H9 (cell line): ENCODE data around the gene ZNF628. TPM values are rescaled to one million over a fixed set of nuclear protein-coding genes. Genes with fewer than 3 reads are reported as not detected.

Experiments used
- DNase-seq: peaks from one replicate; pipeline ENCODE4 v3.0.0-alpha.2; 2017
- H2AFZ ChIP-seq: one replicate; pipeline ENCODE4 v1.6.1; 2013; ENCODE audit warnings: mild to moderate bottlenecking, low read length, control low read depth, moderate library complexity
- H2AK5ac ChIP-seq: 2 replicates; pipeline ENCODE4 v1.6.1; 2013; ENCODE audit warnings: low read length, control low read depth, mixed read lengths; ENCODE audit not compliant: insufficient read length
- H2BK120ac ChIP-seq: one replicate; pipeline ENCODE4 v1.6.1; 2013; ENCODE audit warnings: low read depth, mild to moderate bottlenecking, low read length, control low read depth, inconsistent platforms; ENCODE audit not compliant: poor library complexity, severe bottlenecking
- H2BK12ac ChIP-seq: 2 replicates; pipeline ENCODE4 v1.6.1; 2013; ENCODE audit warnings: low read length, control low read depth, mixed read lengths, low read depth; ENCODE audit not compliant: insufficient read length
- H2BK15ac ChIP-seq: 2 replicates; pipeline ENCODE4 v1.6.1; 2013; ENCODE audit warnings: low read depth, low read length, control low read depth
- H2BK20ac ChIP-seq: one replicate; pipeline ENCODE4 v1.6.1; 2013; ENCODE audit warnings: low read depth, mild to moderate bottlenecking, low read length, control low read depth, inconsistent platforms; ENCODE audit not compliant: poor library complexity, severe bottlenecking
- H2BK5ac ChIP-seq: 2 replicates; pipeline ENCODE4 v1.6.1; 2013; ENCODE audit warnings: low read length, control low read depth, mixed read lengths; ENCODE audit not compliant: insufficient read length
- H3K14ac ChIP-seq: 2 replicates; pipeline ENCODE4 v1.6.1; 2013; ENCODE audit warnings: low read length, control low read depth; ENCODE audit not compliant: insufficient read depth
- H3K18ac ChIP-seq: 2 replicates; pipeline ENCODE4 v1.6.1; 2013; ENCODE audit warnings: low read depth, mild to moderate bottlenecking, mixed read lengths, low read length, control low read depth; ENCODE audit not compliant: insufficient read length
- H3K23ac ChIP-seq: 2 replicates; pipeline ENCODE4 v1.6.1; 2013; ENCODE audit warnings: low read length, control low read depth, mixed read lengths, low read depth; ENCODE audit not compliant: insufficient read length
- H3K23me2 ChIP-seq: 2 replicates; pipeline ENCODE4 v1.6.1; 2013; ENCODE audit warnings: low read depth, mild to moderate bottlenecking, mixed read lengths, low read length, control low read depth; ENCODE audit not compliant: insufficient read length, poor library complexity, severe bottlenecking
- H3K27ac ChIP-seq: 2 replicates; pipeline ENCODE4 v1.5.1; 2013; ENCODE audit warnings: low read length, control low read depth, mixed read lengths, low read depth; ENCODE audit not compliant: insufficient read length
- H3K27me3 ChIP-seq: 2 replicates; pipeline ENCODE4 v1.6.1; 2013; ENCODE audit warnings: low read length, control low read depth, inconsistent platforms; ENCODE audit not compliant: insufficient read depth
- H3K4ac ChIP-seq: 2 replicates; pipeline ENCODE4 v1.6.1; 2013; ENCODE audit warnings: low read depth, mild to moderate bottlenecking, control low read depth, inconsistent platforms, low read length, moderate library complexity
- H3K4me1 ChIP-seq: 2 replicates; pipeline ENCODE4 v1.6.1; 2013; ENCODE audit warnings: low read length, control low read depth, inconsistent platforms; ENCODE audit not compliant: insufficient read depth
- H3K4me2 ChIP-seq: 2 replicates; pipeline ENCODE4 v1.6.1; 2013; ENCODE audit warnings: low read length, control low read depth, mixed read lengths; ENCODE audit not compliant: insufficient read length, insufficient read depth
- H3K56ac ChIP-seq: 2 replicates; pipeline ENCODE4 v1.6.1; 2013; ENCODE audit warnings: low read depth, mild to moderate bottlenecking, mixed read lengths, low read length, control low read depth; ENCODE audit not compliant: insufficient read length
- H3K79me1 ChIP-seq: 2 replicates; pipeline ENCODE4 v1.6.1; 2013; ENCODE audit warnings: low read depth, mild to moderate bottlenecking, moderate library complexity, low read length, control low read depth, inconsistent platforms; ENCODE audit not compliant: insufficient read depth, poor library complexity, severe bottlenecking
- H3K79me2 ChIP-seq: 2 replicates; pipeline ENCODE4 v1.6.1; 2013; ENCODE audit warnings: low read length, control low read depth, inconsistent platforms; ENCODE audit not compliant: insufficient read depth
- H3K9ac ChIP-seq: 2 replicates; pipeline ENCODE4 v1.6.1; 2013; ENCODE audit warnings: low read length, control low read depth, mixed read lengths; ENCODE audit not compliant: insufficient read length; ENCODE audit errors: extremely low read depth
- H3K9me3 ChIP-seq: one replicate; pipeline ENCODE4 v1.6.1; 2013; ENCODE audit warnings: low read depth, low read length, inconsistent platforms; ENCODE audit not compliant: control insufficient read depth
- H3T11ph ChIP-seq: one replicate; pipeline ENCODE4 v1.6.1; 2013; ENCODE audit warnings: mild to moderate bottlenecking, low read length, control low read depth, inconsistent platforms
- H4K20me1 ChIP-seq: one replicate; pipeline ENCODE4 v1.6.1; 2013; ENCODE audit not compliant: control insufficient read depth, insufficient read length, insufficient read depth
- H4K5ac ChIP-seq: 2 replicates; pipeline ENCODE4 v1.6.1; 2013; ENCODE audit warnings: low read depth, mild to moderate bottlenecking, mixed read lengths, low read length, control low read depth; ENCODE audit not compliant: insufficient read length
- H4K8ac ChIP-seq: replicated peaks from 2 replicates; pipeline ENCODE4 v1.6.1; 2013; ENCODE audit warnings: low read length, control low read depth, mixed read lengths, low read depth; ENCODE audit not compliant: insufficient read length
- H4K91ac ChIP-seq: 2 replicates; pipeline ENCODE4 v1.6.1; 2013; ENCODE audit warnings: low read depth, mild to moderate bottlenecking, moderate library complexity, mixed read lengths, low read length, control low read depth; ENCODE audit not compliant: insufficient read length
- H3K27ac Mint-ChIP-seq, 3 experiments: 2 replicates in 2 of 3; 3 replicates in 1 of 3; pipeline ENCODE4 v1.8.0; 2020 to 2021; ENCODE audit warnings: mixed read lengths in 3 of 3, mild to moderate bottlenecking in 1 of 3, moderate library complexity in 1 of 3
- H3K27me3 Mint-ChIP-seq: 2 replicates; pipeline ENCODE4 v1.8.0; 2021; ENCODE audit warnings: low read depth, mild to moderate bottlenecking, moderate library complexity, mixed read lengths
- H3K36me3 Mint-ChIP-seq, 3 experiments: 2 replicates in 2 of 3; 3 replicates in 1 of 3; pipeline ENCODE4 v1.8.0; 2020 to 2021; ENCODE audit warnings: low read depth in 3 of 3, mixed read lengths in 3 of 3; ENCODE audit not compliant: insufficient read depth in 1 of 3
- H3K4me1 Mint-ChIP-seq, 2 experiments: 2 replicates each; pipeline ENCODE4 v1.8.0; 2020; ENCODE audit warnings: mixed read lengths in 2 of 2
- H3K4me3 Mint-ChIP-seq, 2 experiments: 2 replicates in 1 of 2; 3 replicates in 1 of 2; pipeline ENCODE4 v1.8.0; 2020 to 2021; ENCODE audit warnings: mild to moderate bottlenecking in 2 of 2, mixed read lengths in 2 of 2, moderate library complexity in 1 of 2
- H3K9me3 Mint-ChIP-seq, 2 experiments: 2 replicates in 1 of 2; 3 replicates in 1 of 2; pipeline ENCODE4 v1.8.0; 2020; ENCODE audit warnings: mild to moderate bottlenecking in 2 of 2, mixed read lengths in 2 of 2, moderate library complexity in 1 of 2
- CTCF ChIP-seq: fragments of 200-600 bp; sonication (generic); conservative IDR thresholded peaks from 3 replicates; pipeline ENCODE4 v1.8.0; 2021; ENCODE audit warnings: antibody characterized with exemption, mild to moderate bottlenecking
- WGBS: extraction: QIAGEN DNeasy Blood & Tissue Kit; methylation state at CpG from one replicate; pipeline ENCODE4 v1.1.7; 2013; ENCODE audit warnings: missing lambda C conversion rate, low lambda C conversion rate, mixed read lengths; ENCODE audit not compliant: insufficient read length; ENCODE audit errors: extremely low coverage; 5-methylcytosine and 5-hydroxymethylcytosine counted together
- total RNA-seq: library from RNA; stranded (reverse); gene quantifications from 2 replicates; pipeline ENCODE4 v1.2.1, GENCODE V29; 2021

Gene ZNF628
- total RNA-seq, 1 experiment from 2014 or later: 16.6 TPM

- H3K4me1 Mint-ChIP-seq: peaks cover 13 to 28% of the 10 kb centered on the region in 2 experiments
- Histone ChIP-seq H2BK120ac (no peak overlapping the region), H2BK20ac (no peak overlapping the region), H2AFZ (no peak overlapping the region), H2AK5ac (no peak overlapping the region), H3K27me3 (peaks cover 56% of the 10 kb centered on the region), H3K4me2 (no peak overlapping the region), H2BK15ac (no peak overlapping the region), H4K8ac (no peak overlapping the region), H3K23me2 (peaks cover 21% of the 10 kb centered on the region), H3K56ac (no peak overlapping the region), H2BK5ac (no peak overlapping the region), H3K23ac (no peak overlapping the region), H3K4me1 (0 out of 2 replicates have a peak, but pooled peaks cover 2% of the 10 kb centered on the region), H4K91ac (no peak overlapping the region), H3K9ac (no peak overlapping the region), H3K14ac (no peak overlapping the region), H3K79me1 (no peaks in the 10 kb centered on the region), H3T11ph (no peak overlapping the region), H4K5ac (no peak overlapping the region), H4K20me1 (no peaks in the 10 kb centered on the region), H3K27ac (no peak overlapping the region), H3K4ac (no peak overlapping the region), H3K79me2 (no peaks in the 10 kb centered on the region), H2BK12ac (no peak overlapping the region), H3K9me3 (no peaks in the 10 kb centered on the region), H3K18ac (no peak overlapping the region)
- TF ChIP-seq CTCF: no peak
- H3K4me3 Mint-ChIP-seq: no peak overlapping the region; a peak in 1 of 5 replicates
- WGBS: no CpG with 5 or more reads among the region's 11 CpGs
- H3K9me3 Mint-ChIP-seq: peaks cover 0 to 5% of the 10 kb centered on the region in 2 experiments; a peak in 3 of 5 replicates
- no peak for DNase-seq
- peaks cover 26% of the 10 kb centered on the region for H3K27me3 Mint-ChIP-seq
- no peaks in the 10 kb centered on the region; a peak in 1 of 7 replicates for H3K36me3 Mint-ChIP-seq
- no peak overlapping the region for H3K27ac Mint-ChIP-seq
These were observed 31.8 kb upstream of the ZNF628 start for GRCh38 chr19:55444646-55445045.
